Measurements from ENCODE around the gene FANCE. TPM values are rescaled to one million over a fixed set of nuclear protein-coding genes. Genes with fewer than 3 reads are reported as not detected.
A peak's percentile ranks its signal among the peaks of the same experiment; 100 is the strongest.

Gene FANCE
- polyA plus RNA-seq, 1 donor from 2014 or later, result 7.1 TPM

DNA sequence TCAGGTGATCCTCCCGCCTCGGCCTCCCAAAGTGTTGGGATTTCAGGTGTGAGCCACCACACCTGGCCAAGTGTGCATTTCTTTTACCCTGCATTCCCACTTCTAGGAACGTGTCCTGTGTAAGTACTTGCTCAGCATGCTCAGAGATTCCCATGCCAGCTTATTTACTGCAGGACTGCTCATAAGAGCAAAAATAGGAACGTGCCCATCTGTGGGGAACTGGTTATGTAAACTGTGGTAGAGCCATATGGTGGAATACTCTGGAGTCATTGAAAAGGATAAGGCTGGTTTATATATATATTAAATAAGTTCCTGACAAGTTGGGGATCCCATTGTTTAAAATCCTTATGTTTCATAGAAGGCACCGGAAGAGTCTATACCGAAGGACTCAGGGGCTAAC is 38.2 kb upstream of the FANCE start:
- H3K9me3 ChIP-seq (ENCODE audit: low read length), result no peaks in the 10 kb centered on the region
- no peaks in the 10 kb centered on the region for H3K27me3 ChIP-seq (ENCODE audit: insufficient read depth, low read depth, low read length)
- H3K27ac ChIP-seq (ENCODE audit: low read length), result no peak overlapping the region
- no peaks in the 10 kb centered on the region for H3K36me3 ChIP-seq (ENCODE audit: insufficient read depth, low read length)
- no peak overlapping the region for H2AFZ ChIP-seq (ENCODE audit: low read depth, low read length)
- no peaks in the 10 kb centered on the region for H3F3A ChIP-seq (ENCODE audit: insufficient read depth, low read length, poor library complexity, severe bottlenecking)
- no peaks in the 10 kb centered on the region for H4K20me1 ChIP-seq (ENCODE audit: insufficient read depth)
- TF ChIP-seq, protein P1, sequence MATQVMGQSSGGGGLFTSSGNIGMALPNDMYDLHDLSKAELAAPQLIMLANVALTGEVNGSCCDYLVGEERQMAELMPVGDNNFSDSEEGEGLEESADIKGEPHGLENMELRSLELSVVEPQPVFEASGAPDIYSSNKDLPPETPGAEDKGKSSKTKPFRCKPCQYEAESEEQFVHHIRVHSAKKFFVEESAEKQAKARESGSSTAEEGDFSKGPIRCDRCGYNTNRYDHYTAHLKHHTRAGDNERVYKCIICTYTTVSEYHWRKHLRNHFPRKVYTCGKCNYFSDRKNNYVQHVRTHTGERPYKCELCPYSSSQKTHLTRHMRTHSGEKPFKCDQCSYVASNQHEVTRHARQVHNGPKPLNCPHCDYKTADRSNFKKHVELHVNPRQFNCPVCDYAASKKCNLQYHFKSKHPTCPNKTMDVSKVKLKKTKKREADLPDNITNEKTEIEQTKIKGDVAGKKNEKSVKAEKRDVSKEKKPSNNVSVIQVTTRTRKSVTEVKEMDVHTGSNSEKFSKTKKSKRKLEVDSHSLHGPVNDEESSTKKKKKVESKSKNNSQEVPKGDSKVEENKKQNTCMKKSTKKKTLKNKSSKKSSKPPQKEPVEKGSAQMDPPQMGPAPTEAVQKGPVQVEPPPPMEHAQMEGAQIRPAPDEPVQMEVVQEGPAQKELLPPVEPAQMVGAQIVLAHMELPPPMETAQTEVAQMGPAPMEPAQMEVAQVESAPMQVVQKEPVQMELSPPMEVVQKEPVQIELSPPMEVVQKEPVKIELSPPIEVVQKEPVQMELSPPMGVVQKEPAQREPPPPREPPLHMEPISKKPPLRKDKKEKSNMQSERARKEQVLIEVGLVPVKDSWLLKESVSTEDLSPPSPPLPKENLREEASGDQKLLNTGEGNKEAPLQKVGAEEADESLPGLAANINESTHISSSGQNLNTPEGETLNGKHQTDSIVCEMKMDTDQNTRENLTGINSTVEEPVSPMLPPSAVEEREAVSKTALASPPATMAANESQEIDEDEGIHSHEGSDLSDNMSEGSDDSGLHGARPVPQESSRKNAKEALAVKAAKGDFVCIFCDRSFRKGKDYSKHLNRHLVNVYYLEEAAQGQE (IDR thresholded peaks at IDR 0.05; ENCODE audit: borderline replicate concordance), result no peak
- no peak for TF ChIP-seq EZH2 (IDR thresholded peaks at IDR 0.05; ENCODE audit: borderline replicate concordance, insufficient read depth, low read length, poor library complexity, severe bottlenecking)
- no peak for TF ChIP-seq SMC3 (conservative IDR thresholded peaks at IDR 0.05; ENCODE audit: poor library complexity)
- no peak for TF ChIP-seq RAD21 (conservative IDR thresholded peaks at IDR 0.05)
- TF ChIP-seq POLR2AphosphoS5 (IDR thresholded peaks at IDR 0.05), result no peak
- no peak for TF ChIP-seq MXI1 (conservative IDR thresholded peaks at IDR 0.05; ENCODE audit: poor library complexity, severe bottlenecking)
- no peak for TF ChIP-seq EP300 (conservative IDR thresholded peaks at IDR 0.05; ENCODE audit: poor library complexity, severe bottlenecking)
- TF ChIP-seq, protein P2, sequence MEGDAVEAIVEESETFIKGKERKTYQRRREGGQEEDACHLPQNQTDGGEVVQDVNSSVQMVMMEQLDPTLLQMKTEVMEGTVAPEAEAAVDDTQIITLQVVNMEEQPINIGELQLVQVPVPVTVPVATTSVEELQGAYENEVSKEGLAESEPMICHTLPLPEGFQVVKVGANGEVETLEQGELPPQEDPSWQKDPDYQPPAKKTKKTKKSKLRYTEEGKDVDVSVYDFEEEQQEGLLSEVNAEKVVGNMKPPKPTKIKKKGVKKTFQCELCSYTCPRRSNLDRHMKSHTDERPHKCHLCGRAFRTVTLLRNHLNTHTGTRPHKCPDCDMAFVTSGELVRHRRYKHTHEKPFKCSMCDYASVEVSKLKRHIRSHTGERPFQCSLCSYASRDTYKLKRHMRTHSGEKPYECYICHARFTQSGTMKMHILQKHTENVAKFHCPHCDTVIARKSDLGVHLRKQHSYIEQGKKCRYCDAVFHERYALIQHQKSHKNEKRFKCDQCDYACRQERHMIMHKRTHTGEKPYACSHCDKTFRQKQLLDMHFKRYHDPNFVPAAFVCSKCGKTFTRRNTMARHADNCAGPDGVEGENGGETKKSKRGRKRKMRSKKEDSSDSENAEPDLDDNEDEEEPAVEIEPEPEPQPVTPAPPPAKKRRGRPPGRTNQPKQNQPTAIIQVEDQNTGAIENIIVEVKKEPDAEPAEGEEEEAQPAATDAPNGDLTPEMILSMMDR (IDR thresholded peaks at IDR 0.05; ENCODE audit: poor library complexity, severe bottlenecking), result no peak
- TF ChIP-seq TAF1 (IDR thresholded peaks at IDR 0.05; ENCODE audit: low read depth), result no peak
- H3K9ac ChIP-seq (ENCODE audit: low read length), result no peak overlapping the region
- no peak overlapping the region for H3K4me3 ChIP-seq (ENCODE audit: low read length)
- H3K9me2 ChIP-seq (ENCODE audit: insufficient read depth, low read length), result no peaks in the 10 kb centered on the region
- H3K4me2 ChIP-seq (ENCODE audit: low read length), result no peak overlapping the region
- no peaks in the 10 kb centered on the region for H3K79me2 ChIP-seq (replicated peaks; ENCODE audit: insufficient read depth, low read length)

DNA sequence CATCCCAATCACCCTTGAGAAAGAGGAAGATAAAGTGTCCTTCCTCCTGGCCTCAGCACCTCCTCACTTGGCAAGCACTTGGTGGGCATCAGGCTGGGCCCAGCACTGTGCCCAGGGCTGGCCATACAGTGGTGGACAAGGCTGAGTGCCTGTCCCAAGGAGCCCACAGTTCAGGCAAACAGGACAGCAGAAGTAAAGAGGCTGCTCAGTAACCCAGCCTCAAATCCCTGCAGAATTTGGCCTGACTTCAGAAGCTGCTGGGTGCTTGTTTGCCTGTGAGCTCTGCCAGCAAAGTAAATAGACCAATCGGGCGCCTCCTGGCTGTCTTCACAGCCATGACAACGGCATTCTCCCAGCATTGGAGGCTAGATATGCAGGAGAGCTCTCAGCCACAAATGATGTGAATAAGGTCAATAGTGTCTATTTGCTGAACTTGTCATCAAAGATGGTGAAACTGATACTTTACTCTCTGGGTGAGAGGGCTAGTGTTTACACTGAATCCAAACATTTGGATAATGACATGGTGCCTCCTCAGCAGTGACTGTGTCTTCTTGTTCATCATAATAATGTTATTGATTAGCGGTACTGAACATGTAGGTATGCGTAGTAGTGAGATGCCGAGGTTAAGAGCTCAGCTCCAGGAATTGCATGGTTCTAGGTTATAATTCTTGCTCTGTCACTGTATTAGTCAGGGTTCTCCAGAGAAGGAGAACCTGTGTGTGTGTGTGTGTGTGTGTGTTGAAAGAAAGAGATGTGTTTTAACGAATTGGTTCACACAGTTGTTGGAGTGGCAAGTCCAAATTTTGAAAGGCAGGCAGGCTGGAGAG is 36.9 kb upstream of the FANCE start:
- Histone ChIP-seq H3K27me3 (ENCODE audit: insufficient read depth, low read depth, low read length) (no peaks in the 10 kb centered on the region), H3K9ac (ENCODE audit: low read length) (no peak overlapping the region), H3K9me3 (ENCODE audit: low read length) (no peaks in the 10 kb centered on the region), H3K4me3 (ENCODE audit: low read length) (no peak overlapping the region), H3K79me2 (replicated peaks; ENCODE audit: insufficient read depth, low read length) (no peaks in the 10 kb centered on the region), H4K20me1 (ENCODE audit: insufficient read depth) (no peaks in the 10 kb centered on the region), H3F3A (ENCODE audit: insufficient read depth, low read length, poor library complexity, severe bottlenecking) (no peaks in the 10 kb centered on the region), H2AFZ (ENCODE audit: low read depth, low read length) (no peak overlapping the region), H3K27ac (ENCODE audit: low read length) (no peak overlapping the region), H3K9me2 (ENCODE audit: insufficient read depth, low read length) (no peaks in the 10 kb centered on the region), H3K4me2 (ENCODE audit: low read length) (no peak overlapping the region), H3K36me3 (ENCODE audit: insufficient read depth, low read length) (no peaks in the 10 kb centered on the region)
- TF ChIP-seq SMC3 (conservative IDR thresholded peaks at IDR 0.05; ENCODE audit: poor library complexity) (no peak), EP300 (conservative IDR thresholded peaks at IDR 0.05; ENCODE audit: poor library complexity, severe bottlenecking) (no peak), POLR2AphosphoS5 (IDR thresholded peaks at IDR 0.05) (no peak), TAF1 (IDR thresholded peaks at IDR 0.05; ENCODE audit: low read depth) (no peak), RAD21 (conservative IDR thresholded peaks at IDR 0.05) (no peak), MXI1 (conservative IDR thresholded peaks at IDR 0.05; ENCODE audit: poor library complexity, severe bottlenecking) (no peak)
- TF ChIP-seq, protein P2 (IDR thresholded peaks at IDR 0.05; ENCODE audit: poor library complexity, severe bottlenecking), result peak; percentile 53
- TF ChIP-seq, protein P1 (IDR thresholded peaks at IDR 0.05; ENCODE audit: borderline replicate concordance), result no peak
